Left renal pelvis (tissue), 4 donors: ENCODE results near the gene PDZK1. TPM values are rescaled to one million over a fixed set of nuclear protein-coding genes. Genes with fewer than 3 reads are reported as not detected.
"Not testable (repeated sequence)": the region's sequence is repeated elsewhere in the genome, so short reads cannot be mapped to it uniquely, and the experiment has no call there.

Experiments
- DNase-seq, 4 donors: peaks; one replicate each; pipeline ENCODE4 v3.0.0-alpha.2; 2013; ENCODE audit warnings: low read depth in 4 of 4, low spot score in 3 of 4
- polyA plus RNA-seq, 4 donors: library from polyadenylated mRNA; unstranded; fragments of 120-200 nt; gene quantifications; one replicate each; pipeline ENCODE4 v1.2.1, GENCODE V29; 2013; ENCODE audit not compliant: insufficient read length in 4 of 4

PDZK1 gene
- polyA plus RNA-seq = 100 to 1,000 TPM in 3 of 4 donors, 1 to 10 TPM in 1; 4.1 to 204 (median 147) TPM

DNA sequence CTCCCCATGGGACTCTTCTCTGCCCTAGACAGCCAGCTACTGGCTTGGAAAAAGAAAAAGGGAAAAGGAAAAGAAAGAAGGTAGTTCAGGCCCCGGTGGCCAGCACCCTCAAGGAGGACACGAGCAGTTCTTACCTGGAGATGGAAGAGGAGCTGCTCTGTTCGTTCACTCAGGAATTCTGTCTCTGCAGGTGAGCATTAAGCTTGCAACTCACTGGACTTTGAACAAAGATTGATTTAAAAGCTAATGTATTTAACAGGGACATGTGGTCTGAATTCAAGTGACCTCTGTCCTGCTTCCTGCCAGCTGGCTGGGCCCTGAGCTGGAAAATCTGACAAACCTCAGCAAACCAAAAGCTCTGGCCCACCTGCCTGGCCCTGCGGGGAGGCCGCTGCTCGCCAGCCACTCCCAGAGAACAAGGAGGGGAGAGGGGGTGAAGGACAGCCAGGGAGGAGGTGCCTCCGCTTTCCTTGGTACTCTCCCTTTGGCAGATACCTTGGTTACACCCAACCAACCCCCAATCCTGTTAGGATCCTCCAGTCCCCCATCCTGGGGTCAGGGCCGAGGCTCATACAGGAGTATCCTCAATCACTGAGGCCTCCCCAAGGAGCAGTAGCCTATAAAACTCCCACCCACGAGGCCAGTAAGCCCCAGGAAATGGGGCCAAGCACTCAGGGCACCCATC lies at the start of gene PDZK1:
PDZK1 (minus strand) TSS at position 186 of the 685 bp plus-strand sequence. CDS start 19,347 bp downstream, outside the sequence.
- DNase-seq = no peak

DNA sequence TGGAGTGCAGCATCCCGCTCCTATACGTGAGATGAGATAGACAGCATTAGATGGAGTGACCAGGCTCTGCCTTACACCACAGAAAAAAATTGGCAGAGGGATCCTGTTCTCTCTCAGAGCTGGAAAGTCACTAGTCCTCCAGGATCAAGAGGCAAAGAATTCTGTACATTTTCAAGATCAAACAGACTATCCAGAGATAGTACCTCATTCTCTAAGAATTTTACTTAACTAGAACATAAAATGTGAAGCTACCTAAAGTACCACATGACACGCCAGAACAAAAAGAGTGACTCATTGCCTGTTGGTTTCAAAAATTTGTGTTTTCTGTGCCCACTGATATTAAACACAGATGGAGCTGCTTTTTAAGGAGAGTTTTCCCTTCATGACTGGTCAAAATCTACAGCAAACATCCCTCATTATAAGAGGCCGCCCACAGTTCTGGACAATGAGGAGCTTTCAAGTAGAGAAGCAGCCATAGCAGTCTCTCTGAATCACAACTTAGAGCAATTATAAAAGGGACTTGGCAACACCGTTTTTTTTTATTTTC lies 44.4 kb upstream of the PDZK1 start:
- DNase-seq = no peak

- DNase-seq = no peak
Measured at GRCh38 chr1:145750426-145750825, 43.3 kb upstream of the PDZK1 start.

DNA sequence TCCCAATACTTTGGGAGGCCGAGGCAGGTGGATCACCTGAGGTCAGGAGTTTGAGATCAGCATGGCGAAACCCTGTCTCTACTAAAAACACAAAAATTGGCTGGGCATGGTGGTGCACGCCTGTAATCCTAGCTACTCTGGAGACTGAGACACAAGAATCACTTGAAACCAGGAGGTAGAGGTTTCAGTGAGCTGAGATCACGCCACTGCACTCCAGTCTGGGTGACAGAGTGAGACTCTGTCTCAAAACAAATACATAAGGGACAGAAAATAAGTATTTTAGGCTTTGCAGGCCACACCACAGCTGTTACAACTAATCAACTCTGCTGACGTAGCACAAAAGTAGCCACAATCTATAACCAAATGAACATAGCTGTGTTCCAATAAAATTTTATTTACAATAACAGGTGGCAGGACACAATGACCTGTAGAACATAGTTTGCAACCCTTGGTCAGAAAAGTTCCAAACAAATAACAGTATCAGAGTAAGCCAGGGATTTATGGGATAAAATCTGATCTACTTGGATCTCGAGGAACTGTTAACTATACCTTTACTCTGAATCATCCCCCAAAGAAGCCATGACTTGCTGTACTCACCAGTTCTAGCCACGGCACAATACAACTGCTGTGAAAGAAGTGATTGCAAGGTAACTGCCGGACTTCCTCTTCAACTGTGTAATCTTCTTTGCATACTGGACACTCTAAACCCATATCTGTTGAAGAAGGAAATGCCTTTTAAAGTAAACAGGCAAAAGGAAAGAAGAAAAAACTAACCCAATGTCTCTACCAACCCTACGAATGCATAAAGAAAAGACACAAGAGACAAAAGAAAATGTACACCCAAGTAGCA lies 40.5 kb upstream of the PDZK1 start:
- DNase-seq = no peak

GRCh38 chr1:145740269-145740668 lies 33.1 kb upstream of the PDZK1 start:
- DNase-seq = no peak

- no peak for DNase-seq
Measured at GRCh38 chr1:145736191-145736590, 29.0 kb upstream of the PDZK1 start.

- DNase-seq = no peak
Measured at GRCh38 chr1:145730900-145731299, 23.7 kb upstream of the PDZK1 start.

DNA sequence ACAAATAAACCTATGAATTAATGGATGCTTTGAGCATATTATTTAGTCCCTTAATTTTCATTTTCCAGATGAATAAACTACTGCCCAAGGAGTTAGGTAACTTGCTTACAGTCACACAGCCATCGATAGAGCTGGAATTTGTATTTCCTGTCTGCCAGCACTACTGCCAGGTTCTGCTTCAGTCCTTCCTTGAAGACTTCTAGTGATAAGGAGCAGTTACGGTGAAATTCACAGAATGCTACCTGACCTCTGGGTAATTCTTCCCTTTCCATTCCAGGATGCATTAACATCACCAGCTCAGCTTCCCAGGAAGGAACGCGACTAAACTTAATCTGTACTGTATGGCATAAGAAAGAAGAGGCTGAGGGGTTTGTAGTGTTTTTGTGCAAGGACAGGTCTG lies 23.3 kb upstream of the PDZK1 start:
- no peak for DNase-seq

GRCh38 chr1:145729666-145730436 lies 22.7 kb upstream of the PDZK1 start:
- no peak for DNase-seq

GRCh38 chr1:145729196-145729595 lies 22.0 kb upstream of the PDZK1 start:
- no peak for DNase-seq

- DNase-seq = not testable (repeated sequence)
Measured at GRCh38 chr1:145726193-145726592, 19.0 kb upstream of the PDZK1 start.

DNA sequence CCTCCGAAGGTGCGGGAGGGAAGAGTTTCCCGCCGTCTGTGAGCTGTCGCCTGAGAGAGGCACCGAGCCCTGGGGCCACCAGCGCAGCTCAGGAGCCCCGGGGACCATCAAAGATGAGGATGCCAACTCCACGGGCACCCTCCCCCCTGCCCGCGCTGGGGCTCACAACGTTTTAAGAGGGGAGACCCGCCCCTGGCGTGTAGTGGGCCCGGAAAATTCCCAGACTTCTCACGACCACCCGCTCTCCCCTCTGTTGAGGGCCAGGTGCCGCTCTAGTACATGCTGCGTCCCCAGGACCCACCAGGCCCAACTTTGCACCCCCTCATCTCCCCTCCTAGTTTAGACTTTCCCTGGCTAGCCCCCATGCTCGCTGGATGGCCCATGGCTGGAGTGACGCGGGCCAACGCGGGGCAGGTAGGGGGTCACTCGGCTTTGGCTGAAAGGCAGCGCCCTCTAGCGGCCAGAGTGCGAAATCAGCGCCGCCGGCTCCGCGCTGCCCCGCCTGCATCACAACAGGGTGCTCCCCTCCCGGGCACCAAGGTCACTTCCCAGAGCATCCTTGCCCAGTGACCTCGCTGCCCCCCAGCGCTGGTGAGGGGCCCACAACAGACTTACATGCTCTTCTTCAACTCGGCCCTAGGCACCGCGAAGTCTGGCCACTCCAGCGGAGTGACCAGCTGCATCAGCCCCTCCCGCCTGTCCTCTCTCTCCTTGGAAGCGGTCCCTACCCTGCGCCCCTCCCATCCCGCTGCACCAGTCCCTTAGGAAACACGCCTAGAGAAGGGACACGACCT lies 13.9 kb upstream of the PDZK1 start:
- peak in 1 of 4 donors; percentile 41 for DNase-seq

- DNase-seq = no peak
Measured at GRCh38 chr1:145720556-145720877, 13.3 kb upstream of the PDZK1 start.

GRCh38 chr1:145719230-145720079 lies 12.3 kb upstream of the PDZK1 start, which contains the start of gene CD160:
Gene CD160, plus strand, starts transcription at chr1:145719499. Its CDS starts 8,829 bp downstream, at chr1:145728328.
- DNase-seq = no peak

DNA sequence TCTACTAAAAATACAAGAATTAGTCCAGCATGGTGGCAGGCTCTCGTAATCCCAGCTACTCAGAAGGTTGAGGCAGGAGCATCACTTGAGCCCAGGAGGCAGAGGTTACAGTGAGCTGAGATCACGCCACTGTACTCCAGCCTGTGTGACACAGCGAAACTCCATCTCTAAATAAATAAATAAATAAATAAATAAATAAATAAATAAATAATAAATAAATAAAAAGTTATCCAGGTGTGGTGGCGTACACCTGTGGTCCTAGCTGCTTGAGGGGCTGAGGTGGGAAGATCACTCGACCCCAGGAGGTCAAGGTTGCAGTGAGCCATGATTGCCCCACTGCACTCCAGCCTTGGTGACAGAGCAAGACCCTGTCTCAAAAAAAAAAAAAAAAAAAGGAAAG lies 11.3 kb upstream of the PDZK1 start:
- DNase-seq = not testable (repeated sequence)

- no peak for DNase-seq
Measured at GRCh38 chr1:145717833-145718232, 10.7 kb upstream of the PDZK1 start.

GRCh38 chr1:145716641-145717345 lies 9.6 kb upstream of the PDZK1 start:
- no peak for DNase-seq

DNA sequence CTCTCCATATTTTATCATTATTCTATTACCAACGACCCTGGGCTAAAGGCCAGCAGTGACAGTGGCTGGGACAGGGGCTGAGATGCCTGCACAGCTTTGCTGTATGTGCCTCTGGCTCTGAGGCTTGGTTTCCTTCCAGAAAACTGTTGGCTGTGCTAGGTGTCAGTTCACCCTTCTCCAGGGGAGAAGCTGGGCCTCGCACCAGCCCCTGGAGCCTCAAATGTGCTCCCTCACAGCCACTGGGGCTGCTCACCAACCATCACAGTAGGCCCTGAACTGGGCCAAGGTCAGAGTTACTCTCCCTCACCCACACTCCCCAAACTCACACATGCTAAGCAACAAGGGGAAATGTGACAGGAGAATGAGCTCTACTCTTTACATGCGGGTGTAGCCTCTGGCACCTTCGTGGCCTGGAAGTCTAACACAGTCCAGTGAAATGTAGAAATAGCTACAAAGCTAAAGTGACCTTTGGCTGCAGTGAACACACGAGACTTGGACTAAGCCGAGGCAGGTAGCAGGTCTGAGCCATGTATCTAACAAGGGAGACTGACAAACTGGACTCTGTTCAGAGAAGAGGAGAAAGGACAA lies 7.5 kb upstream of the PDZK1 start:
- no peak for DNase-seq
